Measurements from ENCODE around the gene ATP4B. TPM values are rescaled to one million over a fixed set of nuclear protein-coding genes. Genes with fewer than 3 reads are reported as not detected.

ATP4B gene
- total and polyA plus RNA-seq, 2 of the 8 experiments (the other 6 are each of a cell fraction or from before 2014, with no cell fraction given): 0.05 TPM; not detected in 1

GRCh38 chr13:113641426-113641825, 16.6 kb downstream of the ATP4B start:
- Histone ChIP-seq H4K5ac (ENCODE audit: insufficient read length, low read depth, low read length) (no peak overlapping the region), H3K4me3 (ENCODE audit: extremely low read depth in 1 of 4, insufficient read depth in 2 of 4, low read depth in 3 of 4, low read length in 4 of 4) (no peak overlapping the region), H3K27ac (ENCODE audit: low read depth, low read length) (no peak overlapping the region), H2AFZ (ENCODE audit: low read length) (no peak overlapping the region), H3K14ac (ENCODE audit: insufficient read length) (no peak overlapping the region), H2BK120ac (replicated peaks; ENCODE audit: low read depth, low read length) (no peak overlapping the region), H3K27me3 (replicated peaks in 1 of 4; ENCODE audit: control insufficient read depth in 3 of 4, extremely low read depth in 1 of 4, insufficient read depth in 3 of 4, low read length in 3 of 4) (no peaks in the 10 kb centered on the region), H3K23ac (ENCODE audit: insufficient read length) (no peak overlapping the region), H3K4ac (replicated peaks; ENCODE audit: insufficient read length, low read depth, low read length) (no peak overlapping the region), H2BK20ac (ENCODE audit: low read length) (no peak overlapping the region), H3K4me2 (ENCODE audit: insufficient read depth in 1 of 2, low read depth in 2 of 2, low read length in 2 of 2) (no peak overlapping the region), H3K9ac (replicated peaks in 1 of 4; ENCODE audit: extremely low read depth in 1 of 4, low read depth in 3 of 4, low read length in 3 of 4) (no peak overlapping the region), H4K8ac (ENCODE audit: extremely low read depth, insufficient read depth, low read length) (no peak overlapping the region), H3K23me2 (ENCODE audit: low read depth, low read length) (no peaks in the 10 kb centered on the region), H2AK5ac (ENCODE audit: low read depth, low read length) (no peak overlapping the region), H4K91ac (replicated peaks; ENCODE audit: insufficient read length, low read length) (no peak overlapping the region), H4K20me1 (replicated peaks in 1 of 2; ENCODE audit: control insufficient read depth in 1 of 2, insufficient read depth in 2 of 2, low read length in 2 of 2) (peaks cover 0 to 2% of the 10 kb centered on the region in 2 experiments), H3K79me1 (ENCODE audit: low read depth, low read length) (no peaks in the 10 kb centered on the region), H2BK12ac (ENCODE audit: low read depth, low read length) (no peak overlapping the region), H2BK5ac (ENCODE audit: low read depth, low read length) (no peak overlapping the region), H3K9me3 (ENCODE audit: insufficient read depth in 2 of 2, low read depth in 1 of 2, low read length in 1 of 2) (peaks cover 29 to 37% of the 10 kb centered on the region in 2 experiments), H3K79me2 (ENCODE audit: control insufficient read depth in 1 of 2, insufficient read depth in 2 of 2, low read length in 2 of 2) (no peaks in the 10 kb centered on the region), H3K56ac (replicated peaks; ENCODE audit: insufficient read length, low read depth, low read length) (no peak overlapping the region), H3K18ac (ENCODE audit: extremely low read depth, low read length) (no peak overlapping the region), H3K4me1 (replicated peaks in 1 of 4; ENCODE audit: control insufficient read depth in 3 of 4, insufficient read depth in 4 of 4, low read length in 3 of 4) (no peaks in the 10 kb centered on the region), H2BK15ac (ENCODE audit: low read length) (no peak overlapping the region), H3K36me3 (ENCODE audit: control insufficient read depth in 2 of 4, insufficient read depth in 4 of 4, low read length in 3 of 4) (peaks cover 10 to 54% (median 35%) of the 10 kb centered on the region in 4 experiments)
- TF ChIP-seq ZNF274 (IDR thresholded peaks at IDR 0.05; ENCODE audit: borderline replicate concordance, extremely low read depth, low read length) (no peak), CHD1 (IDR thresholded peaks at IDR 0.05; ENCODE audit: low read depth, low read length) (no peak), SAP30 (IDR thresholded peaks at IDR 0.05; ENCODE audit: insufficient read depth, insufficient replicate concordance, low read length) (no peak), KDM5A (IDR thresholded peaks at IDR 0.05; ENCODE audit: low read length) (no peak), TAF1 (IDR thresholded peaks at IDR 0.05; ENCODE audit: low read depth, low read length) (no peak)
- CTCF ChIA-PET (ENCODE audit: partially characterized antibody): interaction anchor here (1.0 kb wide), 1 partner anchor 10 kb away, joined by 3 read pairs; no protein-coding TSS in a partner anchor
- no peak for DNase-seq (ENCODE audit: low read depth in 1 of 2, low spot score in 2 of 2)
- 95% methylated on average over 7 of the region's 7 CpGs; no CpG with 5 or more reads in 1 of the 2 experiments for WGBS, 2 experiments (ENCODE audit: extremely low coverage in 1 of 2, insufficient coverage in 1 of 2, insufficient read length in 1 of 2, insufficient replicate concordance in 2 of 2, low coverage in 1 of 2, low lambda C conversion rate in 2 of 2, missing lambda C conversion rate in 1 of 2)
- POLR2A ChIA-PET (ENCODE audit: partially characterized antibody): no interaction called here
- FAIRE-seq: no peak

Data from H1 (cell line).